GM12892 (cell line): ENCODE data around the gene LRRTM4.

Source experiments
- DNase-seq: peaks from one replicate; pipeline ENCODE4 v3.0.0; 2011; ENCODE audit not compliant: insufficient read length
- FAIRE-seq: peaks from 2 replicates; lab custom pipeline; 2011; peaks lifted over from hg19 to GRCh38; lab: Jason Lieb, UNC
- POLR2A ChIP-seq: IDR thresholded peaks from 2 replicates; pipeline ENCODE4 v1.6.1; 2011; ENCODE audit warnings: low read depth, low read length, control low read depth
- POLR2AphosphoS5 ChIP-seq: IDR thresholded peaks from 2 replicates; pipeline ENCODE4 v1.6.1; 2011; ENCODE audit warnings: low read depth, low read length, control low read depth
- TAF1 ChIP-seq: IDR thresholded peaks from 2 replicates; pipeline ENCODE4 v1.6.1; 2011; ENCODE audit warnings: low read depth, mild to moderate bottlenecking, control low read depth, low read length, borderline replicate concordance

Gene LRRTM4

DNA sequence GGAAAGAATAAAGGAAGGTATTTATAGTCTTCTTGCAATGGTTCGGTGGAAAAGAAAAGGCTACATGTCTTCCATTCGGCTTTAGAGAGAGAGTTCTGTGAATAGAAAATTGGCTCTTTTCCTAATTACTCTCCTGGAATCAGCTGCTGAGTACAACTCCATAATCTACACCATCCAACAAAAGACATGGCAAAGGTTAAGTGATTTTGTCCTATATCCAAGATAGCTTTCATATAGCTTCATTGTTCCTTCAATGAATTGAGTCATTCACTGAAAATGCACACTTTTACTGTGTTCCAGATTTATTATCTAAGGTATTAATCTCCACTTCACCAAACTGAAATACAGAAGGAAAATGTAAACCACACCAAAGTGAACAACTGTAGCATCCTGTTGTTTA is 514.5 kb downstream of the LRRTM4 start:
- DNase-seq (no peak), FAIRE-seq (no peak)
- no peak for TF ChIP-seq POLR2AphosphoS5
- no peak for TF ChIP-seq TAF1
- TF ChIP-seq POLR2A: no peak

DNA sequence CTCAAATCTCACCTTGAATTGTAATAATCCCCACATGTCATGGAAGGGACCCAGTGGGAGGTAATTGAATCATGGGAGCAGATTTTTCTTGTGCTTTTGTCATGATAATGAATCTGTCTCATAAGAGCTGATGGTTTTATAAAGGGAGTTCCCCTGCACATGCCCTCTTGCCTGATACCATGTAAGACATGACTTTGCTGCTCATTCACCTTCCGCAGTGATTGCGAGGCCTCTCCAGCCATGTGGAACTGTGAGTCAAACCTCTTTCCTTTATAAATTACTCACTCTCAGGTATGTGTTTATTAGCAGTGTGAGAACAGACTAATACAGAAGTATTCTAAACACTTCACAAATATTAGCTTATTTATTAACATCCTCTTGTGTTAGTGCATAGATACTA is 516.7 kb downstream of the LRRTM4 start:
- DNase-seq: no peak
- FAIRE-seq: no peak
- TF ChIP-seq POLR2AphosphoS5: no peak
- TF ChIP-seq TAF1: no peak
- no peak for TF ChIP-seq POLR2A

DNA sequence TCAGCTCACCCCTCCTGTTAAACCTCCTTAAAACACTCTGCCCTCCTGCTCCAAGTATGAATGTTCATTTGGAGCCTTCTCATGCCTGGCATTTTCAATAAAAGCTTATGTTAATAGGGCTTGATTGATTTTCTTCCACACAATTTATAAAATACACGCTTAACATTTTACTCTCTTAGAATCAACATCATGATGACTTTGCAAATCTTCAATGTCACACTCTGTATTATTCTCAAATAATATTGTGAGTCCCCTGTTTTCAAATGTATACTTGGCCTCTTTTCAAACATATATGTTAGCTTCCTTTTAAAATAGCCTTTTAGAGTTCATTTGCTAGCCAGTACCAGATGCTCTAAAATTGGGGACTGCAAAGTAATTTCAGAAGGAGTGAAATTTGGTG is 520.3 kb downstream of the LRRTM4 start:
- FAIRE-seq (no peak), DNase-seq (no peak)
- TF ChIP-seq TAF1 (no peak), POLR2AphosphoS5 (no peak), POLR2A (no peak)

DNA sequence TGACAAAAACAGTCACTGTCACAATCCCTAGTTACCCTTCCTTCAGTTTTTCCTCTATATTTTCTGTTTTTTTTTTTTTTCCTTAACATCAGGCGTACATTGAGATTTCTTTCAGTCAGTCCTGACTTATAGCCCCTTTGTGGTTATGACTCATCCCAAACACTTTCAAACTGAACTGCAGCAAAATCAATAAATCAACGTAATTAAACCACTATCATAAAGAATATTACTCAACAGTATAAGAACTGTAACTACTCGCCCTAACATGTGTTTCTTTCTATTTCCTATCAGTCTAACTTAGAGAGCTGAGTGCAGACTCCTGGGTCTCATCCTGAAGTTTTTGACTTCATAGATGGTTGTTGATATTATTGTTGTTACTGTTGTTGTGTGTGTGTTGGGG is 523.5 kb downstream of the LRRTM4 start:
- FAIRE-seq: no peak
- TF ChIP-seq TAF1 (no peak), POLR2A (no peak), POLR2AphosphoS5 (no peak)

DNA sequence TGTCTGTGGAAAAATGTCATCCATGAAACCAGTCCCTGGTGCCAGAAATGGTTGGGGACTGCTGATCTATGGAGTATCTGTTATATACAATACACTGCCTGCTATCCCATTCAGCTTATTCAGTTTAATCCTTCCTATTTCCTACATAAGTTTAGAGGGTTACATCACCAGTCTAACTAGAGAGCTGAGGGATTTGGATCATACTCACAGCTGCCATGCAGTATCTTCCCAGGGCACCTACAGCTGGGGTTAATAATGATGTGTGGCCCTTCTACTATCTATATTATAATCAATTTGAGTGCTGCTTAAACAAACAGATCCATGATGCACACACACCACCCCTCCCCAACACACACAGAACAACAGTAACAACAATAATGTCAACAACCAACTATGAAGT is 524.0 kb downstream of the LRRTM4 start:
- no peak for FAIRE-seq
- no peak for TF ChIP-seq POLR2AphosphoS5
- TF ChIP-seq TAF1: no peak
- TF ChIP-seq POLR2A: no peak
- no peak for DNase-seq

More for the DNA sequence above, 523.5 kb downstream of the LRRTM4 start:
- no peak for DNase-seq

DNA sequence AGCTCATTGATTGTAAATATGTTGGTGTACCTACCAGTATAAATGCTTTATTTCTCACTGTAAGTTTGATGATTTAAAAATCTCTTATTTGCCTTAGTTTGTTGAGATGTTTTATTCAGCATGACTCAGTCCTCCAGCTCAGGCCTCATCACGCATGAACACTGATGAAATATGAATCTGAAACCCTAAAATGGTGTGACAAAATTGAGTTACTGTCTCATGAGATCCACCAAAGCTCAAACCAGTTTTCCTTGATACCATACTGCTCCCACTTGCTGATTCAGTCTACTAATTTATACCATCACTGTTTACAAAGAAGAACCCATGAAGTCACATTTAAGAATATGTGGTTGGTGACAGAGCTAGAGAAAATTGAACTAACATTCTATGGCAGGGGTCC is 524.9 kb downstream of the LRRTM4 start:
- no peak for DNase-seq
- no peak for FAIRE-seq
- TF ChIP-seq POLR2AphosphoS5 (no peak), POLR2A (no peak), TAF1 (no peak)

DNA sequence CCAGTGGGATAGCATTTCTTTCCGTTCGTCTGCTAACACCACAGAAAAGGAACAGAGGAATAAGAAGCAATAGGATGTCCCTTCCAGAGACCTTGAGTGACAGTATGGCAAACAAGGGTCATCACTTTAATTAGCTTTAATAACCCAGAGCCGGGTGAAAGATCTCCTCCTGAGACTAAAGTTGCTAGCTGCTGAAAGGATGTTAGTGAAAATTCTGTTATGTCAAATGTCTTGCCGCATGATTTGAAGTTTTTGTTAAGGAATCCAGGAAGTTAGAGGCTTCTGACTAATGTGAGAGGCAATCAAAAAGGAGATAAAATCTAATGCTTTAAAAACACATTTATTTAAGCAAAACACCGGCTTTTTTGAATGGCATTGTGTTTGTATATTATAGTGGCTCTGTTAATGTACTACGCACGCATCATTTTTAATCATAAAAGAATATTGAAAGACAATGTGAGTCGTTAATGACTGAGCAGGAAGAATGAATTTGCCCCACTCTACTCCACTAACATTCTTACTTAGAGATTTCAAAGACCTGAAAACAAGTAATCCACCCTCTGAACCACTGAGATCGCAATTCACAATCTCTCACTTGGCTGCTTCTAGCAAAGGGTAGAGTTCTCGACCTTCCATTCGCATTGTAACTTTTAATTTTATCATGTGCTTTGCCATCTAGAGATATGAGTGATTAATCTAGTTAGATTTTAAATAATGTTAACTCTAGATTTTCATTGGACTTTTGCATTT is 536.6 kb downstream of the LRRTM4 start:
- FAIRE-seq (no peak), DNase-seq (no peak)
- TF ChIP-seq POLR2A (no peak), POLR2AphosphoS5 (no peak), TAF1 (no peak)

DNA sequence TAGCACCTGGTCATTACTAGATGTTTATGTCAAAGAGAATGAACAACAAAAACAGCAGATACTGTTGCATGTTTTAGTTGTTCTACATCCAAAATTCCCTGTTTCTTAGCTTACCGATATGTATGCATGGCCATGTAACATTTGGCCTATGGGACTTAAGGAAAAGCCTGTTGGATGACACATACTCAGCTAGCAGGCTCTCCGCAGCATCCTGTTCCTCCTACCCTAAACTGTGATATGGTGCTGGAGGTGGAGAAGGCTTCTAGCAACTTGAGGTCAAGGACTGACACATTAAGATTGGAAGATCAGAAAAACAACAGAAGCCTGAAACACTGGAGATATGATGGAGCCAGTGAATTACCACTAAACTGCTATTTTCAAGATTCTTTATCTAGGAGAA is 537.8 kb downstream of the LRRTM4 start:
- TF ChIP-seq TAF1: no peak
- no peak for TF ChIP-seq POLR2AphosphoS5
- no peak for TF ChIP-seq POLR2A
- DNase-seq (no peak), FAIRE-seq (no peak)

DNA sequence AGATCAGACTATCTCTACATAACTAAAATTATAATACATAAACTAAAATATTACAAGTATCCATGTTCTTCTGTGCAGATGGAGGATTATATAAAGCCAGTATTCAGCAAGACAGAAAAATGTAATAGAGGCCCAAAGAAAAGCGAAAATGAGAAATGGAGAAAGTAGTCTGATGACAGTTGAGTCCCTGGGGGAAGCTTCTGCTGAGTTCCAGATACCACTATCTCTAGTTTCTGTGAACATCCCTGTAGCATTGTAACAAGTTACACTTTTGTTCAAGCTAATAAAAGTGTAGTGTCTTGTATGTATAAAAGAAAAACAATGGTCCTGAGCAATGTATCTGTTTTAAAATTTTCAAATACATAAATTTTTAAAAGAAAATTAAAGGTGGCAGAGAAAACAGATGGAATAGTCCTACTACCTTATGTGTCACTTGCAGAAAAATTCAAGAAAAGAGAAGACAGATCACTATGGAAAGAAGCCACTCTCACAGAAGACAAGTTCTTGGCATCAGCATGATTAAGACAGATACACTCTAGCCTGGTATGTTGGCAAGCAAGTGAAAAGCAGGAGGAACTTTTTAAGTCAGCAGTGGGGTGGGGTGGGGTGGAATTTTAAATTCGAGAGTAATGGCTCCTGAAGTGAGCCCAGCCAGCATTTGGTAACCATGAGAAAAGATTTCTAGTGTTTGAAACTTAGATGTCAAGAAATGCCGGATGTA is 541.9 kb downstream of the LRRTM4 start:
- FAIRE-seq (no peak), DNase-seq (no peak)
- no peak for TF ChIP-seq POLR2AphosphoS5
- no peak for TF ChIP-seq TAF1
- no peak for TF ChIP-seq POLR2A

DNA sequence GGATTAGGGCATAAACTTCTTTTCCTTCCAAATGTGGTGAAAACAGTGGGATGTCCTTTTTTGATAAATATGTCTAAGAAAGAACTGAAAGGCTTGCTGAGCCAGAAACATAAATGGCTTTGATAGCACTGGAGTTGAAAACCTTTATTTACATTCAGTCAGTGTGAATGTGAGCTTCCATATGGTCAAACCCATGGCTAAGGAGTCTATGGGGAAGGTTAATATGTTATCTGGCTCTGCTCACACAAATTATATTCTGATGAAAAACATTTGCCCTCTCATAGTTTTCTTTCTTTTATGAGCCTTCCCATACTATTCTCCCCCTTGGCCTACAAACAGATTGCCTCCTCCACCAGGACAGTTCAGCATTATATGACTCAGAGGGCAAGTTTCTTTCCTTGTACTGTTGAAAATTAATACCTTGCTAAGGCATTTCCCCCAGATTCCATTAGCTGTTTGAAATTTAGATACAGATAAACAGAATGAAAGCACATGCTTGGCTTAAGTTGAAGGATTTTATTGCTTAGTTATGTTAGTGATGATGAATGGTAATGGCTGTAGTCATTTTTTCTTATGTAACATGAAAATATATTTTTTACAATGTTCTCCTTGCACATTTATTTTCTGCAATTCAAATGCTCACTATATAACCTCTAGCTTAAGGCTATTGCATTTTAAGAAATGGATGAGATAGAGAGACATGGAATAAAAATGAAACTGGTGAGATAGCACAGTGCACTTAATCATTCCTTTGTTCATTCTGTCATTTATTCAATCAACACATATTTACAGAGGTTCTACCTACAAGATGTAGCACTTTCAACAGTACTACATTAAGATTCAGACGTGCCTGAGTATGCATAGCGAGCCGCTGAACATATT is 544.1 kb downstream of the LRRTM4 start:
- no peak for TF ChIP-seq POLR2A
- no peak for TF ChIP-seq POLR2AphosphoS5
- TF ChIP-seq TAF1: no peak
- FAIRE-seq (no peak), DNase-seq (no peak)

DNA sequence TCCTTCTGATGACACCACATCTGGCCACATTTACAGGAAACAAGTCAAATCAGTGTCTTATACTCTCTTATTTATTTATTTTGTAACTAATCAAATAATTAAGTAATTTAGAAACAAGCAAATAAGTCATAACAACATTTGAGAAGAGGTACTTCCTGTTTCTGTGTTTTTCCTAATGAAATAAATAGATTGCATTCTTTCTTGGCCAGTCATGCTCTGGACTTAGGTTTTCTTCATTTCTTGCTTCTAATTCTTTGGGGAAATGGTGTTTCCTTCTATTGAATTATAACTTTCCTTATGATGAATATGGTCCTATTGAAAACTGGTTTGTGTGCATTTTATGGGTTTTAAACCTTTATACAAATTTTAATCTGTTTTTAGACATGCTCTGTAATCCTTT is 546.4 kb downstream of the LRRTM4 start:
- no peak for TF ChIP-seq POLR2AphosphoS5
- no peak for TF ChIP-seq TAF1
- no peak for TF ChIP-seq POLR2A
- DNase-seq (no peak), FAIRE-seq (no peak)

DNA sequence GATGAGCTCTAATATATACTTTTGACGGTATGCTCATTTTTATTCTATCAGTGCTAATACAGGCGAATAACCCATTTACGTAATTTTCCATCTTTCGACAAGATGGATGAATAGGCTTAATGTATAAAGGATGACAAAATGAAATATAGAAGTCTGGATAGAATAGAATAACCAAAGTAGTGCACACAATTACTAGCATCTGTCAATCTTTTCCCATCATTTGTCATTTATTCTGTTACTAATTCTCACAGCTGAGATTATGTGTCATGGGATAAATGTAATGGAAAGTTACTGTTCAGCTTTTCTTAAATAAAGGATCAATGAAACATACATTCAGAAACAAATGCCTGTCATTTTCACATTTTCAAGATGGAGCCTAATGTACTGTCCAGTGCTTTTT is 548.6 kb downstream of the LRRTM4 start:
- no peak for TF ChIP-seq TAF1
- no peak for DNase-seq
- FAIRE-seq: no peak
